Measurements from ENCODE around the gene PDE2A.

PDE2A gene

GRCh38 chr11:72534371-72535193 is 139.6 kb downstream of the PDE2A start:
- no peak for DNase-seq

- no peak for DNase-seq
Observed at GRCh38 chr11:72529068-72529467, 145.2 kb downstream of the PDE2A start.

- DNase-seq = no peak
Observed at GRCh38 chr11:72528121-72528520, 146.1 kb downstream of the PDE2A start.
